SK-N-SH treated with all-trans-retinoic acid at 6 μM for 48 hours (cell line): ENCODE results near the gene ZMYND11.

Experiments used
- ATAC-seq: fragments of 200-7000 bp; cut with Tn5 transposase; 3 replicates; pipeline ENCODE4 v1.9.1; 2020; ENCODE audit warnings: mild to moderate bottlenecking, moderate library complexity
- ARNTL ChIP-seq: fragments of 450-650 bp; formaldehyde crosslinking; IDR thresholded peaks from 2 replicates; pipeline ENCODE4 v1.5.0; 2020; ENCODE audit warnings: low read depth, mild to moderate bottlenecking, moderate library complexity, borderline replicate concordance
- BACH2 ChIP-seq: fragments of 250-450 bp; sonication (Bioruptor Pico); IDR thresholded peaks from 2 replicates; pipeline ENCODE4 v1.9.0; 2021; ENCODE audit warnings: mild to moderate bottlenecking, borderline replicate concordance
- CREB5 ChIP-seq: fragments of 250-450 bp; sonication (Bioruptor Pico); IDR thresholded peaks from 2 replicates; pipeline ENCODE4 v1.5.1; 2020; ENCODE audit warnings: low read depth, mild to moderate bottlenecking, moderate library complexity
- CSDC2 ChIP-seq: fragments of 250-450 bp; sonication (Bioruptor Pico); IDR thresholded peaks from 2 replicates; pipeline ENCODE4 v1.5.0; 2020; ENCODE audit warnings: mild to moderate bottlenecking, moderate library complexity
- CSRNP3 ChIP-seq: fragments of 250-450 bp; sonication (Bioruptor Pico); IDR thresholded peaks from 2 replicates; pipeline ENCODE4 v1.5.1; 2021; ENCODE audit warnings: mild to moderate bottlenecking, moderate library complexity
- ESRRG ChIP-seq: fragments of 250-450 bp; sonication (Bioruptor Pico); IDR thresholded peaks from 2 replicates; pipeline ENCODE4 v1.6.1; 2021; ENCODE audit warnings: mild to moderate bottlenecking
- GLIS3 ChIP-seq: fragments of 250-450 bp; sonication (Bioruptor Pico); IDR thresholded peaks from 2 replicates; pipeline ENCODE4 v1.5.0; 2020; ENCODE audit warnings: mild to moderate bottlenecking, moderate library complexity
- ISL1 ChIP-seq: fragments of 250-450 bp; sonication (Bioruptor Pico); IDR thresholded peaks from 2 replicates; pipeline ENCODE4 v2.1.2; 2022; ENCODE audit warnings: mild to moderate bottlenecking, moderate library complexity
- OSR1 ChIP-seq: fragments of 250-450 bp; sonication (Bioruptor Pico); IDR thresholded peaks from 2 replicates; pipeline ENCODE4 v1.8.0; 2022; ENCODE audit warnings: moderate library complexity, mild to moderate bottlenecking, inconsistent platforms
- PATZ1 ChIP-seq: fragments of 250-450 bp; sonication (Bioruptor Pico); IDR thresholded peaks from 2 replicates; pipeline ENCODE4 v1.8.0; 2020; ENCODE audit warnings: mild to moderate bottlenecking, moderate library complexity, borderline replicate concordance
- POU6F1 ChIP-seq: fragments of 250-450 bp; sonication (Bioruptor Pico); IDR thresholded peaks from 2 replicates; pipeline ENCODE4 v1.8.0; 2021; ENCODE audit warnings: low read depth, mild to moderate bottlenecking, moderate library complexity, borderline replicate concordance
- RARB ChIP-seq: fragments of 250-450 bp; sonication (Bioruptor Pico); IDR thresholded peaks from 2 replicates; pipeline ENCODE4 v1.8.0; 2021; ENCODE audit warnings: mild to moderate bottlenecking, moderate library complexity
- SNAI2 ChIP-seq: fragments of 250-450 bp; sonication (Bioruptor Pico); IDR thresholded peaks from 2 replicates; pipeline ENCODE4 v1.5.0; 2020; ENCODE audit warnings: mild to moderate bottlenecking, moderate library complexity
- TCF4 ChIP-seq: fragments of 250-450 bp; sonication (Bioruptor Pico); IDR thresholded peaks from 2 replicates; pipeline ENCODE4 v1.8.0; 2021; ENCODE audit warnings: mild to moderate bottlenecking, moderate library complexity, borderline replicate concordance
- TOX ChIP-seq: fragments of 250-450 bp; sonication (Bioruptor Pico); IDR thresholded peaks from 2 replicates; pipeline ENCODE4 v1.8.0; 2021; ENCODE audit warnings: mild to moderate bottlenecking, moderate library complexity, borderline replicate concordance
- ZC3H10 ChIP-seq: fragments of 250-450 bp; sonication (Bioruptor Pico); IDR thresholded peaks from 2 replicates; pipeline ENCODE4 v1.5.1; 2021; ENCODE audit warnings: mild to moderate bottlenecking, moderate library complexity
- ZFP3 ChIP-seq: fragments of 250-450 bp; sonication (Bioruptor Pico); IDR thresholded peaks from 2 replicates; pipeline ENCODE4 v1.5.0; 2020; ENCODE audit warnings: mild to moderate bottlenecking, moderate library complexity
- ZFP30 ChIP-seq: fragments of 450-650 bp; formaldehyde crosslinking; IDR thresholded peaks from 2 replicates; pipeline ENCODE4 v1.5.0; 2022; ENCODE audit warnings: mild to moderate bottlenecking, moderate library complexity
- ZNF70 ChIP-seq: fragments of 450-650 bp; formaldehyde crosslinking; IDR thresholded peaks from 2 replicates; pipeline ENCODE4 v1.5.0; 2020; ENCODE audit warnings: mild to moderate bottlenecking, moderate library complexity
- ZNF8 ChIP-seq: fragments of 450-650 bp; formaldehyde crosslinking; IDR thresholded peaks from 2 replicates; pipeline ENCODE4 v1.5.0; 2020; ENCODE audit warnings: mild to moderate bottlenecking, moderate library complexity
- TF ChIP-seq, protein P1 (sequence below): fragments of 250-450 bp; sonication (Bioruptor Pico); IDR thresholded peaks from 2 replicates; pipeline ENCODE4 v1.5.0; 2020; ENCODE audit warnings: mild to moderate bottlenecking, moderate library complexity

Gene ZMYND11

GRCh38 chr10:241966-242643, 106.8 kb downstream of the ZMYND11 start (continued):
- TF ChIP-seq CSRNP3 (CRISPR knock-in tag), result no peak
- TF ChIP-seq OSR1 (CRISPR knock-in tag), result no peak

DNA sequence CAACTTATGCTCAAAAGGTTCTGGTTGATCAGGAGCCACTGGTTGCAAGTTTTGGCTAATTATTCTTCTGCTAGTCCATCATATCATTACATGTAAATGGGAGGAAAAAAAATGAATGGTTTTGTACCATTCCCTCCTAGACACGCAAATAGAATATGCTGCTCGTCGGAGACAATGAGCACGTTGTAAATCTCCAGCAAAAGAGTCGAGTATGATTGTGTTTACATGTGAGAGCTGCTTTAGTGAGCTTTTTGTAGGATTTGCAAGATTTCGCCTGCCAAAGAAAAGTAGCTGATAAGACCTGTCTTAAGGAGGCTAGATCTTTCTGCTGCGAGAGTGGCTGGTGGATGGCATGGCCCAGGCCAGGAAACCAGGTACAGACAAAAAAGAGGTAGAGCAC, 109.0 kb downstream of the ZMYND11 start:
- TF ChIP-seq ZNF70 (CRISPR knock-in tag) (no peak), TOX (CRISPR knock-in tag) (no peak), SNAI2 (no peak), POU6F1 (no peak), CREB5 (CRISPR knock-in tag) (no peak), ZC3H10 (CRISPR knock-in tag) (no peak), GLIS3 (CRISPR knock-in tag) (no peak), ZFP3 (CRISPR knock-in tag) (no peak), BACH2 (CRISPR knock-in tag) (no peak), ARNTL (CRISPR knock-in tag) (no peak), ISL1 (CRISPR knock-in tag) (no peak), OSR1 (CRISPR knock-in tag) (no peak), ZFP30 (no peak), ESRRG (CRISPR knock-in tag) (no peak), RARB (no peak), TCF4 (CRISPR knock-in tag) (no peak)
- TF ChIP-seq, protein P1, sequence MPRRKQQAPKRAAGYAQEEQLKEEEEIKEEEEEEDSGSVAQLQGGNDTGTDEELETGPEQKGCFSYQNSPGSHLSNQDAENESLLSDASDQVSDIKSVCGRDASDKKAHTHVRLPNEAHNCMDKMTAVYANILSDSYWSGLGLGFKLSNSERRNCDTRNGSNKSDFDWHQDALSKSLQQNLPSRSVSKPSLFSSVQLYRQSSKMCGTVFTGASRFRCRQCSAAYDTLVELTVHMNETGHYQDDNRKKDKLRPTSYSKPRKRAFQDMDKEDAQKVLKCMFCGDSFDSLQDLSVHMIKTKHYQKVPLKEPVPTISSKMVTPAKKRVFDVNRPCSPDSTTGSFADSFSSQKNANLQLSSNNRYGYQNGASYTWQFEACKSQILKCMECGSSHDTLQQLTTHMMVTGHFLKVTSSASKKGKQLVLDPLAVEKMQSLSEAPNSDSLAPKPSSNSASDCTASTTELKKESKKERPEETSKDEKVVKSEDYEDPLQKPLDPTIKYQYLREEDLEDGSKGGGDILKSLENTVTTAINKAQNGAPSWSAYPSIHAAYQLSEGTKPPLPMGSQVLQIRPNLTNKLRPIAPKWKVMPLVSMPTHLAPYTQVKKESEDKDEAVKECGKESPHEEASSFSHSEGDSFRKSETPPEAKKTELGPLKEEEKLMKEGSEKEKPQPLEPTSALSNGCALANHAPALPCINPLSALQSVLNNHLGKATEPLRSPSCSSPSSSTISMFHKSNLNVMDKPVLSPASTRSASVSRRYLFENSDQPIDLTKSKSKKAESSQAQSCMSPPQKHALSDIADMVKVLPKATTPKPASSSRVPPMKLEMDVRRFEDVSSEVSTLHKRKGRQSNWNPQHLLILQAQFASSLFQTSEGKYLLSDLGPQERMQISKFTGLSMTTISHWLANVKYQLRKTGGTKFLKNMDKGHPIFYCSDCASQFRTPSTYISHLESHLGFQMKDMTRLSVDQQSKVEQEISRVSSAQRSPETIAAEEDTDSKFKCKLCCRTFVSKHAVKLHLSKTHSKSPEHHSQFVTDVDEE (CRISPR knock-in tag), result no peak

GRCh38 chr10:246431-246830, 111.2 kb downstream of the ZMYND11 start:
- TF ChIP-seq ISL1 (CRISPR knock-in tag) (no peak), TCF4 (CRISPR knock-in tag) (no peak), TOX (CRISPR knock-in tag) (no peak), ZFP3 (CRISPR knock-in tag) (no peak), ESRRG (CRISPR knock-in tag) (no peak), ZNF8 (CRISPR knock-in tag) (no peak), GLIS3 (CRISPR knock-in tag) (no peak), POU6F1 (no peak), ZFP30 (no peak), PATZ1 (CRISPR knock-in tag) (no peak), CSDC2 (CRISPR knock-in tag) (no peak), OSR1 (CRISPR knock-in tag) (no peak), RARB (no peak), BACH2 (CRISPR knock-in tag) (no peak)
- TF ChIP-seq, protein P1 (CRISPR knock-in tag), result no peak
- ATAC-seq, result no peak

More for the DNA sequence above, 109.0 kb downstream of the ZMYND11 start:
- no peak for ATAC-seq
